ENCODE data around the gene TP53INP2.
A peak's percentile ranks its signal among the peaks of the same experiment; 100 is the strongest.

Gene TP53INP2

DNA sequence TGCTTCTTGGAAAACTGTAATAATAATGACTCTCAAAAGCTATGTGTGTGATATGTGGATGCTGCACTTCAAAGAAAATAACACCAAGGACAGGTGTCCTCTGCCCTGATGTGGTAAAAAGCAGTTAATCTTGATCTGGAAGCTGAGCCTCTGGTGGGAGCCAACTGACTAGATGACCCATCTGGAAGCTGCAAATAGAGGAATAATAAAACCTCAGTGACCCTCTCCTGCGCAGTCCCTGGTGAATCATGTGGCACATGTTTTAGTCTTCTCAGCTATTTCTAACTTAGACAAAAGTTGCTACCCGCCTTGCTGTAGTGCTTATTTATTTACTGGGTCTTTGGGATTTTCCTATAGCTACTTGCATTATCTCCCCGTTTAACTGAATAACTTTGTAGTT lies 47.3 kb downstream of the TP53INP2 start:
- Histone ChIP-seq H3K4me1 (ENCODE audit: control insufficient read depth, insufficient read depth, low read length) (no peaks in the 10 kb centered on the region), H3K36me3 (ENCODE audit: control insufficient read depth in 2 of 2, insufficient read depth in 1 of 2, low read length in 2 of 2) (peaks cover 11 to 77% of the 10 kb centered on the region in 2 experiments; a peak in 2 of 3 replicates), H3K4me3 (ENCODE audit: low read depth, low read length) (no peak overlapping the region), H3K9me3 (ENCODE audit: control insufficient read depth, insufficient read depth, low read depth, low read length) (no peaks in the 10 kb centered on the region), H3K27ac (ENCODE audit: extremely low read depth, low read depth, low read length) (no peak overlapping the region)
- ChIA-PET POLR2A (interaction anchor here (0.6 to 0.7 kb wide), 2 partner anchors 20 to 439 kb away, joined by 3 to 5 read pairs; no protein-coding TSS in a partner anchor), CTCF (interaction anchor here (1.8 kb wide), 1 partner anchor 18 kb away, joined by 6 read pairs; no protein-coding TSS in a partner anchor)
- TF ChIP-seq ZNF623 (tag by site-specific recombination; IDR thresholded peaks at IDR 0.05) (no peak), ZNF184 (tag by site-specific recombination; IDR thresholded peaks at IDR 0.05) (no peak), GFI1B (tag by site-specific recombination; IDR thresholded peaks at IDR 0.05) (no peak), ZNF626 (tag by site-specific recombination; IDR thresholded peaks at IDR 0.05) (no peak), ZNF416 (tag by site-specific recombination; IDR thresholded peaks at IDR 0.05) (no peak), ATF2 (tag by site-specific recombination; IDR thresholded peaks at IDR 0.05; ENCODE audit: low read depth) (no peak), ZNF311 (tag by site-specific recombination; IDR thresholded peaks at IDR 0.05; ENCODE audit: borderline replicate concordance) (no peak), ZNF112 (tag by site-specific recombination; IDR thresholded peaks at IDR 0.05) (no peak), ZNF548 (tag by site-specific recombination; IDR thresholded peaks at IDR 0.05) (no peak), ZNF664 (tag by site-specific recombination; IDR thresholded peaks at IDR 0.05) (no peak; the same call in 1 of the 2 replicates), ZNF76 (tag by site-specific recombination; IDR thresholded peaks at IDR 0.05; ENCODE audit: borderline replicate concordance, low read depth) (no peak), ZNF473 (tag by site-specific recombination; IDR thresholded peaks at IDR 0.05) (no peak), ZNF677 (tag by site-specific recombination; IDR thresholded peaks at IDR 0.05) (no peak)
- TF ChIP-seq, protein P1, sequence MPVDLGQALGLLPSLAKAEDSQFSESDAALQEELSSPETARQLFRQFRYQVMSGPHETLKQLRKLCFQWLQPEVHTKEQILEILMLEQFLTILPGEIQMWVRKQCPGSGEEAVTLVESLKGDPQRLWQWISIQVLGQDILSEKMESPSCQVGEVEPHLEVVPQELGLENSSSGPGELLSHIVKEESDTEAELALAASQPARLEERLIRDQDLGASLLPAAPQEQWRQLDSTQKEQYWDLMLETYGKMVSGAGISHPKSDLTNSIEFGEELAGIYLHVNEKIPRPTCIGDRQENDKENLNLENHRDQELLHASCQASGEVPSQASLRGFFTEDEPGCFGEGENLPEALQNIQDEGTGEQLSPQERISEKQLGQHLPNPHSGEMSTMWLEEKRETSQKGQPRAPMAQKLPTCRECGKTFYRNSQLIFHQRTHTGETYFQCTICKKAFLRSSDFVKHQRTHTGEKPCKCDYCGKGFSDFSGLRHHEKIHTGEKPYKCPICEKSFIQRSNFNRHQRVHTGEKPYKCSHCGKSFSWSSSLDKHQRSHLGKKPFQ (tag by site-specific recombination; IDR thresholded peaks at IDR 0.05), result no peak

DNA sequence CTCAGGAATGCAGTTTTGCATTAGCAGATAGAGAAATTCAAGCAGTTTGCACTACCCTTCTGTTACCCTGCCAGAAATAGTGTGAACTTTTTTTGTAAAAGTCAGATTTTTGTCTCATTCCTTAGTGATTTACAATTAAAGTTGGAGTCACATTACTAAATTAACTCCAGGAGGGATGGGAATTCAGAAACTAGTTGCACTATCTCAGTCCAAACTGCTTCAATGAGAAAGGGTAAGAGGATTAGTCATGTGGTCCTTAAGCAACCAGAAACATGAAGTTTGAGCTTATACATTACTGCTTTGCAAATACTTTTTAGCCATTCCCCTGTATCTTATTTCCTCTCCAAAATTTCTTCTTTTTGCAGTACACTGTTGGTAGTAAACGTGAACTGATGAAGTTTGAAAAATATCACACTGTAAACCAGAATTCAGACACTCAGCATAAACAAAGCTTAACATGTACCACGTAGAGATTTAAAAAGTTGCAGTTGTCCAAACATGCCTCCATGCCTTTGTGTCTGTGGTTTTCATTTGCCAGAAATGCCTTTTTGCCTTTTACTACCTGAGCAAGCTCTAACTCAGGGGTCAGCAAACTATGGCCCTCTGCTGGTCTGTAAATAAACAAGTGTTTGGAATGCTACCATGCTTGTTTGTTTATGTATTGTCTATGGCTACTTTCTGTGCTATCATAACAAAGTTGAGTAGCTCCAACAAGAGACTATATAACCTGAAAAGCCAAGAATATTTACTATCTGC lies 49.7 kb downstream of the TP53INP2 start:
- H3K36me3 ChIP-seq (ENCODE audit: control insufficient read depth in 2 of 2, insufficient read depth in 1 of 2, low read length in 2 of 2), result peaks cover 19 to 81% of the 10 kb centered on the region in 2 experiments; a peak in 2 of 3 replicates
- H3K27ac ChIP-seq (ENCODE audit: extremely low read depth, low read depth, low read length), result no peak overlapping the region
- ChIA-PET POLR2A (no interaction called here), CTCF (interaction anchor here (0.6 to 1.3 kb wide), 4 partner anchors 16 to 40 kb away, joined by 3 to 7 read pairs (median 4); no protein-coding TSS in a partner anchor)
- no peaks in the 10 kb centered on the region for H3K9me3 ChIP-seq (ENCODE audit: control insufficient read depth, insufficient read depth, low read depth, low read length)
- no peaks in the 10 kb centered on the region for H3K4me1 ChIP-seq (ENCODE audit: control insufficient read depth, insufficient read depth, low read length)
- TF ChIP-seq BCL11B (tag by site-specific recombination; IDR thresholded peaks at IDR 0.05; ENCODE audit: low read depth), result no peak
- TF ChIP-seq ZNF624 (tag by site-specific recombination; IDR thresholded peaks at IDR 0.05), result no peak
- TF ChIP-seq, protein P2, sequence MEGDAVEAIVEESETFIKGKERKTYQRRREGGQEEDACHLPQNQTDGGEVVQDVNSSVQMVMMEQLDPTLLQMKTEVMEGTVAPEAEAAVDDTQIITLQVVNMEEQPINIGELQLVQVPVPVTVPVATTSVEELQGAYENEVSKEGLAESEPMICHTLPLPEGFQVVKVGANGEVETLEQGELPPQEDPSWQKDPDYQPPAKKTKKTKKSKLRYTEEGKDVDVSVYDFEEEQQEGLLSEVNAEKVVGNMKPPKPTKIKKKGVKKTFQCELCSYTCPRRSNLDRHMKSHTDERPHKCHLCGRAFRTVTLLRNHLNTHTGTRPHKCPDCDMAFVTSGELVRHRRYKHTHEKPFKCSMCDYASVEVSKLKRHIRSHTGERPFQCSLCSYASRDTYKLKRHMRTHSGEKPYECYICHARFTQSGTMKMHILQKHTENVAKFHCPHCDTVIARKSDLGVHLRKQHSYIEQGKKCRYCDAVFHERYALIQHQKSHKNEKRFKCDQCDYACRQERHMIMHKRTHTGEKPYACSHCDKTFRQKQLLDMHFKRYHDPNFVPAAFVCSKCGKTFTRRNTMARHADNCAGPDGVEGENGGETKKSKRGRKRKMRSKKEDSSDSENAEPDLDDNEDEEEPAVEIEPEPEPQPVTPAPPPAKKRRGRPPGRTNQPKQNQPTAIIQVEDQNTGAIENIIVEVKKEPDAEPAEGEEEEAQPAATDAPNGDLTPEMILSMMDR (tag by site-specific recombination; IDR thresholded peaks at IDR 0.05), result peak; percentile 9; the same call in 1 of the 2 replicates
- H3K4me3 ChIP-seq (ENCODE audit: low read depth, low read length), result no peak overlapping the region

Measured in HEK293 (cell line).